HCT116 (cell line): Measurements from ENCODE around the gene PEF1. TPM values are rescaled to one million over a fixed set of nuclear protein-coding genes. Genes with fewer than 3 reads are reported as not detected.

ENCODE experiments used
- ATAC-seq: fragments of 200-7000 bp; cut with Tn5 transposase; 2 replicates; pipeline ENCODE4 v1.9.1; 2020; ENCODE audit warnings: mild to moderate bottlenecking, moderate library complexity
- BruUV-seq: library from RNA; stranded (reverse); fragments of 400-500 nt; replicated peaks from 2 replicates; lab custom pipeline; 2021; lab: Mats Ljungman, UMichigan
- CTCF ChIA-PET: fragments of 300-600 bp; sonication (Branson Sonifier 250); formaldehyde crosslinking; loops from one replicate; lab custom pipeline; 2021; ENCODE audit warnings: antibody characterized with exemption; lab: Charles Lee
- POLR2A ChIA-PET: fragments of 300-600, 350-600 bp; sonication (Branson Sonifier 250); formaldehyde crosslinking; loops from one replicate; lab custom pipeline; 2021; ENCODE audit warnings: antibody characterized with exemption; lab: Charles Lee
- RAD21 ChIA-PET, 2 experiments: fragments of 300-600 bp; sonication (Branson Sonifier 250); formaldehyde crosslinking; loops; one replicate each; lab custom pipeline; 2023; ENCODE audit warnings: low total read pairs in 2 of 2; ENCODE audit not compliant: uncharacterized antibody in 2 of 2, unreplicated experiment in 2 of 2, low non-redundant PET in 1 of 2; lab: Charles Lee
- DNase-seq: peaks from one replicate; pipeline ENCODE4 v3.0.0-alpha.2; 2010; ENCODE audit warnings: low read depth, low spot score
- H2AFZ ChIP-seq: fragments of 200-600 bp; shearing (Covaris generic), sonication (generic); 2 replicates; pipeline ENCODE4 v1.6.1; 2017; ENCODE audit warnings: low read depth, mixed run types, mixed read lengths, antibody characterized with exemption, low read length; ENCODE audit not compliant: poor library complexity, severe bottlenecking
- H3K27ac ChIP-seq: 2 replicates; pipeline ENCODE4 v1.5.1; 2012; ENCODE audit warnings: low read depth, low read length
- H3K27me3 ChIP-seq: fragments of 200-600 bp; sonication (generic); 2 replicates; pipeline ENCODE4 v1.6.1; 2016; ENCODE audit warnings: mixed run types, low read length, mixed read lengths; ENCODE audit not compliant: insufficient read depth
- H3K36me3 ChIP-seq, 2 experiments: fragments of 200-500 bp in 1 of 2; fragments of 200-600 bp in 1 of 2; sonication (Bioruptor generic) in 1 of 2; sonication (generic) in 1 of 2; 2 replicates each; pipeline versions ENCODE4 v1.5.1 to v1.6.1; 2014 to 2016; ENCODE audit warnings: low read length in 2 of 2, inconsistent platforms in 1 of 2, mixed read lengths in 1 of 2, mixed run types in 1 of 2; ENCODE audit not compliant: insufficient read depth in 2 of 2, control insufficient read depth in 1 of 2
- H3K4me1 ChIP-seq, 2 experiments: fragments of 200-600 bp in 1 of 2; sonication (generic) in 1 of 2; 2 replicates each; pipeline versions ENCODE4 v1.5.1 to v1.6.1; 2012 to 2017; ENCODE audit warnings: low read length in 2 of 2, inconsistent platforms in 1 of 2, mild to moderate bottlenecking in 1 of 2, mixed read lengths in 1 of 2, mixed run types in 1 of 2, moderate library complexity in 1 of 2; ENCODE audit not compliant: insufficient read depth in 2 of 2, control insufficient read depth in 1 of 2
- H3K4me2 ChIP-seq: fragments of 200-600 bp; sonication (generic); 2 replicates; pipeline ENCODE4 v1.6.1; 2017; ENCODE audit warnings: mixed run types, low read length, mixed read lengths
- H3K4me3 ChIP-seq, 2 experiments: fragments of 200-600 bp in 1 of 2; sonication (generic) in 1 of 2; replicated peaks in 1 of 2; 2 replicates each; pipeline ENCODE4 v1.5.1; 2011 to 2016; ENCODE audit warnings: low read length in 2 of 2, control low read depth in 1 of 2, low read depth in 1 of 2, mild to moderate bottlenecking in 1 of 2, mixed read lengths in 1 of 2, mixed run types in 1 of 2
- H3K79me2 ChIP-seq: fragments of 200-600 bp; sonication (generic); 2 replicates; pipeline ENCODE4 v1.6.1; 2017; ENCODE audit warnings: mild to moderate bottlenecking, mixed run types, low read length, moderate library complexity, mixed read lengths; ENCODE audit not compliant: insufficient read depth
- H3K9ac ChIP-seq: fragments of 200-600 bp; sonication (generic); 2 replicates; pipeline ENCODE4 v1.6.1; 2016; ENCODE audit warnings: low read length, mixed read lengths
- H3K9me2 ChIP-seq: fragments of 200-600 bp; sonication (generic), shearing (Covaris generic); 2 replicates; pipeline ENCODE4 v1.6.1; 2017; ENCODE audit warnings: mixed run types, mild to moderate bottlenecking, moderate library complexity; ENCODE audit not compliant: insufficient read depth
- H3K9me3 ChIP-seq, 2 experiments: fragments of 200-500 bp in 1 of 2; fragments of 200-600 bp in 1 of 2; sonication (Bioruptor generic) in 1 of 2; sonication (generic) in 1 of 2; 2 replicates each; pipeline ENCODE4 v1.6.1; 2014 to 2017; ENCODE audit warnings: low read length in 2 of 2, mixed read lengths in 2 of 2, inconsistent platforms in 1 of 2, low read depth in 1 of 2, mild to moderate bottlenecking in 1 of 2, mixed run types in 1 of 2, moderate library complexity in 1 of 2; ENCODE audit not compliant: control insufficient read depth in 1 of 2, insufficient read depth in 1 of 2
- H4K20me1 ChIP-seq: fragments of 200-600 bp; sonication (generic), shearing (Covaris generic); 2 replicates; pipeline ENCODE4 v1.6.1; 2017; ENCODE audit warnings: mixed run types, mild to moderate bottlenecking, moderate library complexity; ENCODE audit not compliant: insufficient read depth
- CEBPB ChIP-seq: IDR thresholded peaks from 2 replicates; pipeline ENCODE4 v1.6.1; 2012; ENCODE audit warnings: low read depth
- EGR1 ChIP-seq: IDR thresholded peaks from 2 replicates; pipeline ENCODE4 v1.6.1; 2012; ENCODE audit warnings: low read depth
- EZH2phosphoT487 ChIP-seq: fragments of 200-600 bp; IDR thresholded peaks from 2 replicates; pipeline ENCODE4 v1.6.1; 2018; ENCODE audit warnings: antibody characterized with exemption, borderline replicate concordance
- REST ChIP-seq: IDR thresholded peaks from 2 replicates; pipeline ENCODE4 v1.6.1; 2012; ENCODE audit warnings: low read depth
- SP1 ChIP-seq: IDR thresholded peaks from 2 replicates; pipeline ENCODE4 v1.6.1; 2012; ENCODE audit warnings: low read depth
- YY1 ChIP-seq: IDR thresholded peaks from 2 replicates; pipeline ENCODE4 v1.6.1; 2011; ENCODE audit warnings: low read length, low read depth, moderate library complexity, mild to moderate bottlenecking; ENCODE audit not compliant: insufficient replicate concordance; ENCODE audit errors: extremely low read depth
- ZBTB33 ChIP-seq: IDR thresholded peaks from 2 replicates; pipeline ENCODE4 v1.6.1; 2011; ENCODE audit warnings: mild to moderate bottlenecking, low read length, moderate library complexity; ENCODE audit not compliant: insufficient replicate concordance; ENCODE audit errors: extremely low read depth
- ZNF274 ChIP-seq: fragments of 200-500 bp; sonication (Bioruptor generic); IDR thresholded peaks from 2 replicates; pipeline ENCODE4 v1.6.1; 2014; ENCODE audit warnings: mild to moderate bottlenecking, low read depth, low read length, inconsistent platforms
- intact Hi-C: fragments of 100-400 bp; cut with micrococcal nuclease; formaldehyde crosslinking; loops from 2 replicates; pipeline ENCODE4 v1.10.0; 2022
- total RNA-seq: library from RNA; stranded (reverse); gene quantifications from one replicate; pipeline ENCODE4 v1.2.1, GENCODE V29; 2021; ENCODE audit not compliant: unreplicated experiment
- TF ChIP-seq, protein P1 (sequence below): IDR thresholded peaks from 2 replicates; pipeline ENCODE4 v1.6.1; 2012

PEF1 gene
- total RNA-seq, 1 experiment from 2014 or later = 37.6 TPM

- TF ChIP-seq CEBPB = no peak
- no peak for TF ChIP-seq EGR1
- TF ChIP-seq, all 23 proteins: peak for 0
Observed at GRCh38 chr1:31642897-31643296, 1.8 kb downstream of the PEF1 start (continued).

DNA sequence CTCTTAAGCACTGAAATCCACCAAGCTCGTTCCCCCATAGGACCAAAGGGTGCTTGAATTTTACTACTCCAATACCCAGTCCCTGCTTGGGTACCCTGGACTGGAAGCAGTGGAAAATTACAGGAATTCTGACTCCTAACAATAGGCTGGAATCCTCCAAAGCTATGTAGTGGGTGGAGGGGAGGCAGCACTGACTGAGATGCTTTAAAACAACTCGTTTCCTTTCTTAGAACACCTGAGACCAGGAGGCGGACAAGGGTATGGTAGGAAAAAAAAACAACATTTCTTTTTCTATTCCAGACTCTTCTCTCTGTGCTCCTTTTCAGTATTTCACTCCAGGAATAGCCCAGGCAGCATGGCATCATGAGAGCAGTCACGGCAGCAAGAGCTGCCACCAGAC lies 2.3 kb downstream of the PEF1 start:
- peak overlapping the region; percentile 83; the same call in 1 of the 2 replicates for H3K4me2 ChIP-seq
- H2AFZ ChIP-seq = no peak overlapping the region
- TF ChIP-seq, protein P1, sequence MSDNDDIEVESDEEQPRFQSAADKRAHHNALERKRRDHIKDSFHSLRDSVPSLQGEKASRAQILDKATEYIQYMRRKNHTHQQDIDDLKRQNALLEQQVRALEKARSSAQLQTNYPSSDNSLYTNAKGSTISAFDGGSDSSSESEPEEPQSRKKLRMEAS = no peak
- TF ChIP-seq REST (no peak), ZBTB33 (no peak), YY1 (no peak), ZNF274 (no peak), EZH2phosphoT487 (no peak), SP1 (no peak), CEBPB (no peak)
- TF ChIP-seq, all 23 proteins: peak for 0
- Histone ChIP-seq H3K9me2 (no peaks in the 10 kb centered on the region), H4K20me1 (no peaks in the 10 kb centered on the region), H3K36me3 (no peaks in the 10 kb centered on the region), H3K9ac (no peak overlapping the region), H3K9me3 (no peaks in the 10 kb centered on the region), H3K79me2 (peaks cover 61% of the 10 kb centered on the region), H3K4me1 (peaks cover 8 to 28% of the 10 kb centered on the region in 2 experiments; a peak in 3 of 4 replicates), H3K27me3 (no peaks in the 10 kb centered on the region), H3K27ac (no peak overlapping the region), H3K4me3 (no peak overlapping the region)
- ATAC-seq = no peak
- BruUV-seq = no TSS peak
- no peak for DNase-seq
- POLR2A ChIA-PET = no interaction called here
- intact Hi-C loops = no loop called here
- RAD21 ChIA-PET = no interaction called here
- CTCF ChIA-PET = interaction anchor here (1.2 kb wide), 1 partner anchor 10 kb away, joined by 3 read pairs; no protein-coding TSS in a partner anchor
